BE2C (cell line): ENCODE data around the gene TRIM7.

ENCODE experiments used
- DNase-seq: peaks from one replicate; pipeline ENCODE4 v3.0.0-alpha.2; 2020
- H3K27me3 ChIP-seq: fragments of 250-450 bp; sonication (Bioruptor Pico); 2 replicates; pipeline ENCODE4 v1.5.1; 2020; ENCODE audit warnings: mild to moderate bottlenecking
- H3K36me3 ChIP-seq: fragments of 250-450 bp; sonication (Bioruptor Pico); 2 replicates; pipeline ENCODE4 v1.5.1; 2020; ENCODE audit warnings: mild to moderate bottlenecking
- H3K4me1 ChIP-seq: fragments of 250-450 bp; sonication (Bioruptor Pico); 2 replicates; pipeline ENCODE4 v1.5.1; 2020
- H3K4me3 ChIP-seq: 2 replicates; pipeline ENCODE4 v1.5.1; 2011; ENCODE audit warnings: low read depth, low read length
- H3K9me3 ChIP-seq: fragments of 250-450 bp; sonication (Bioruptor Pico); 2 replicates; pipeline ENCODE4 v1.5.1; 2020
- CTCF ChIP-seq: IDR thresholded peaks from 2 replicates; pipeline ENCODE4 v1.5.1; 2012; ENCODE audit warnings: mild to moderate bottlenecking, low read depth, low read length

The TRIM7 gene

GRCh38 chr5:181203093-181203711 lies 1.8 kb downstream of the TRIM7 start:
- no peak for DNase-seq
- no peaks in the 10 kb centered on the region; the same call in 1 of the 2 replicates for H3K4me1 ChIP-seq
- H3K27me3 ChIP-seq, result peaks cover 25% of the 10 kb centered on the region
- no peaks in the 10 kb centered on the region for H3K36me3 ChIP-seq
- H3K9me3 ChIP-seq, result no peaks in the 10 kb centered on the region
- no peak for TF ChIP-seq CTCF
- H3K4me3 ChIP-seq, result no peak overlapping the region

- Histone ChIP-seq H3K27me3 (peaks cover 24% of the 10 kb centered on the region), H3K4me3 (no peak overlapping the region), H3K4me1 (peaks cover 3% of the 10 kb centered on the region; the same call in 1 of the 2 replicates), H3K9me3 (no peaks in the 10 kb centered on the region), H3K36me3 (no peaks in the 10 kb centered on the region)
- no peak for TF ChIP-seq CTCF
- no peak for DNase-seq
Measured at GRCh38 chr5:181200816-181201215, 4.2 kb downstream of the TRIM7 start.

- TF ChIP-seq CTCF, result no peak
- Histone ChIP-seq H3K9me3 (no peaks in the 10 kb centered on the region), H3K27me3 (peaks cover 17% of the 10 kb centered on the region), H3K4me3 (no peak overlapping the region), H3K4me1 (peaks cover 3% of the 10 kb centered on the region; the same call in 1 of the 2 replicates), H3K36me3 (no peaks in the 10 kb centered on the region)
- DNase-seq, result no peak
Measured at GRCh38 chr5:181199881-181200638, 4.9 kb downstream of the TRIM7 start.

GRCh38 chr5:181198905-181199519 lies 6.0 kb downstream of the TRIM7 start:
- peaks cover 6% of the 10 kb centered on the region for H3K27me3 ChIP-seq
- H3K9me3 ChIP-seq, result no peaks in the 10 kb centered on the region
- no peak overlapping the region for H3K4me3 ChIP-seq
- peaks cover 5% of the 10 kb centered on the region; the same call in 1 of the 2 replicates for H3K4me1 ChIP-seq
- TF ChIP-seq CTCF, result no peak
- H3K36me3 ChIP-seq, result no peaks in the 10 kb centered on the region
- DNase-seq, result no peak

GRCh38 chr5:181198106-181198685 lies 6.8 kb downstream of the TRIM7 start:
- H3K27me3 ChIP-seq, result no peaks in the 10 kb centered on the region
- DNase-seq, result no peak
- peaks cover 5% of the 10 kb centered on the region; the same call in 1 of the 2 replicates for H3K4me1 ChIP-seq
- no peak overlapping the region for H3K4me3 ChIP-seq
- H3K9me3 ChIP-seq, result no peaks in the 10 kb centered on the region
- no peak for TF ChIP-seq CTCF
- no peaks in the 10 kb centered on the region for H3K36me3 ChIP-seq
